GM12801 (cell line): ENCODE data around the gene PTRHD1.

Experiments used
- TF ChIP-seq, protein P1 (sequence below): IDR thresholded peaks from one replicate; pipeline ENCODE4 v1.5.1; 2011; ENCODE audit warnings: control low read depth; ENCODE audit not compliant: insufficient read length; ENCODE audit errors: extremely low read depth

PTRHD1 gene

DNA sequence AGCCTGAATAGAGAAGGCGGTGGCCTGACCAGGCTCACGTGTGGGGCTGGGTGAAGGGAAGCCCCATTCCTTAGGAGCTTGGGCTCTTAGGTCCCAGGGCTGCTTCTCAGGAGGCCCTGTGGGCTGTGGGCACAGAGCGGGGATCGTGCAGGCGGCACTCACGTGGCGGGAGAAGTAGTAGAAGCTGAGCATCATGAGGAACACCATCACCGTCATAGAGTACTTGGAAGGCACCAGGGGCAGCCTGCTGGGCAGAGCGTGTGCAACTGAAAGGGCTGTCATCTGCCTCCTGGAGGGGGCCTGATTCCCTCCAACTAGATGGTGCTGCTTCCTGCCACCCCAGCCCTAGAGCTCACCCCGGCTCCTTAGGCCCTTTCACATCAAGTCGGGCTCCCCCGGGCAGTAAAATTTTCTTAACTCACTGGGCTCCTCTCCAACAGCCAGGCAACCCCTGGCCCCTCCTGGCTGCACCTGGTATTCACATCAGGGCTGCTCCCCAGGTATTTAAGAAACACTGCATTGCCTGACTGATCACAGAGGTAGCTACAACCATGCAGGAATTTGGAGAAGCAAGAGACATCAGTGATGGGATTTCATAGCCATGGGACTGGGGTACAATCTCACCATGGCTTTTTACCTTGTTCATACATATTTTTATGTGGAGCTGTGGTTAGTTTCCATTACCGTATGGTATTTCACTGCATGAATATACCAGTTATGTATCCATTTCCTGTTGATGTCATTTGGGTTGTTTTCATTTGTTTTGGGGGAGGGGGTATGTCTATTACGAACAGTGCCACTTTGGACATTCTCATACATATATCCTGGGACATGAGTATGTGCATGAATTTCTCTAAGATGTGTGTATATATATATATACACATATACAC is 32.9 kb upstream of the PTRHD1 start:
- TF ChIP-seq, protein P1, sequence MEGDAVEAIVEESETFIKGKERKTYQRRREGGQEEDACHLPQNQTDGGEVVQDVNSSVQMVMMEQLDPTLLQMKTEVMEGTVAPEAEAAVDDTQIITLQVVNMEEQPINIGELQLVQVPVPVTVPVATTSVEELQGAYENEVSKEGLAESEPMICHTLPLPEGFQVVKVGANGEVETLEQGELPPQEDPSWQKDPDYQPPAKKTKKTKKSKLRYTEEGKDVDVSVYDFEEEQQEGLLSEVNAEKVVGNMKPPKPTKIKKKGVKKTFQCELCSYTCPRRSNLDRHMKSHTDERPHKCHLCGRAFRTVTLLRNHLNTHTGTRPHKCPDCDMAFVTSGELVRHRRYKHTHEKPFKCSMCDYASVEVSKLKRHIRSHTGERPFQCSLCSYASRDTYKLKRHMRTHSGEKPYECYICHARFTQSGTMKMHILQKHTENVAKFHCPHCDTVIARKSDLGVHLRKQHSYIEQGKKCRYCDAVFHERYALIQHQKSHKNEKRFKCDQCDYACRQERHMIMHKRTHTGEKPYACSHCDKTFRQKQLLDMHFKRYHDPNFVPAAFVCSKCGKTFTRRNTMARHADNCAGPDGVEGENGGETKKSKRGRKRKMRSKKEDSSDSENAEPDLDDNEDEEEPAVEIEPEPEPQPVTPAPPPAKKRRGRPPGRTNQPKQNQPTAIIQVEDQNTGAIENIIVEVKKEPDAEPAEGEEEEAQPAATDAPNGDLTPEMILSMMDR = no peak

DNA sequence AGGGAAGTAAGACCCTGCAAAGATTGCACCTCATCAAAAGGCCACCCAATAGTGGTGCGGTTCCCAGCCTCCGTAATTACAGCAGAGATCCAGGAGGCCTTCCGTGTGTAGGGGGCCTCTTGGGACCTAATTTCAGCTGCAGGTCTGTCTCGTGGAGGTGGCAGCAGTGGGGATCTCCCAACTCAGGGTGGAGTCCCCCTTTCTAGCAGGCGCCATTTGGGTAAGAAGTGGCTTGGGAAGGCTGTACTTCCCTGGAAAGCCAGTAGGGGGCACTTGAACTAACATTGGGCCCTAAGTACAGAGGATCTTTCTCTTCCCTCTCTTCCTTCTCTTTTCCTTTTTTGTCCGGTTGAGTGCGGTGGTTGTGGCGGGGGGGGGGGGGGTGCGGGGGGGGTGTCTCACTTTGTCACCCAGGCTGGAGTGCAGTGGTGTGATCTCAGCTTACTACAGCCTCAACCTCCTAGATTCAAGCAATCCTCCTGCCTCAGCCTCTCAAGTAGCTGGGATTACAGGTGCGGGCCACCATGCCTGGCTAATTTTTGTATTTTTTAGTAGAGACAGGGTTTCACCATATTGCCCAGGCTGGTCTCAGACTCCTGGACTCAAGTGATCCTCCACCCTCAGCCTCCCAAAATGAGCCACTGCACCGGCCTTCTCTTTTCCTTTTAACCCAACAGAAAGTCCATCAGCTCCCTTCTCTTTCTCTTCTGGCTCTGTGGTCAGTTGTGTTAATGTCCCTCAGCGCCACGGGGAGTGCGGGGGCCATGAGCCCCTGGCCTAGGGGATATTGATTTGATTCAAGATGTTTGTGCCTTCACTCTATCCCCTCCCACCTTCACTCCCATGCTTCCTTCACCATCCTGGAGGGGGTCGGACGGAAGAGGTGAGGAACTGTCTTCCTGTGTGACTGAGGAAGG is 32.0 kb upstream of the PTRHD1 start:
- TF ChIP-seq, protein P1 = no peak

DNA sequence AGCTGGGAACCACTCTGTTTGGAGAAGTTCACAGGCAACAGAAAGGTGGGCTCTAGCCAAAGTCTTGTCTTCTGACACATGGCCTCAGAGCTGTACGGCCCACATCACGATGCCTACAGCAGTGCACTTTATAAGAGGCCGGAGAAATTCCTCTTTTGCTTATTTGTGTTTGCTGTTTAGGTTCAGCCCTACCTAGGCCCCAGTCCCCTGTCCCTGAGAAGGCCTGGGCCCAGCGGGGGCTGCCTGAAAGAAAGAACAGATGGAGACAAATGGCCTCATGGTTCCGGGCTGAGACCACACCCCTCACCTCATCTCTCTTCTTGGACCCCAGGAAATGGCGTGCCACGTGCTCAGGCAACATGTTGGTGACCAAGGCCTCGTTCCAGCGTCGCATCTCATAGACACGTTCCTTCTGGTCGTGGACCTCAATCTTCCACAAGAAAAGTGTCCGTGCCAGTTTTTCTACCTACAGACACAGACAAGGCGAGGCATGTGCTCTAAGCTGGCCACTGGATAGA is 30.9 kb upstream of the PTRHD1 start:
- TF ChIP-seq, protein P1 = no peak

DNA sequence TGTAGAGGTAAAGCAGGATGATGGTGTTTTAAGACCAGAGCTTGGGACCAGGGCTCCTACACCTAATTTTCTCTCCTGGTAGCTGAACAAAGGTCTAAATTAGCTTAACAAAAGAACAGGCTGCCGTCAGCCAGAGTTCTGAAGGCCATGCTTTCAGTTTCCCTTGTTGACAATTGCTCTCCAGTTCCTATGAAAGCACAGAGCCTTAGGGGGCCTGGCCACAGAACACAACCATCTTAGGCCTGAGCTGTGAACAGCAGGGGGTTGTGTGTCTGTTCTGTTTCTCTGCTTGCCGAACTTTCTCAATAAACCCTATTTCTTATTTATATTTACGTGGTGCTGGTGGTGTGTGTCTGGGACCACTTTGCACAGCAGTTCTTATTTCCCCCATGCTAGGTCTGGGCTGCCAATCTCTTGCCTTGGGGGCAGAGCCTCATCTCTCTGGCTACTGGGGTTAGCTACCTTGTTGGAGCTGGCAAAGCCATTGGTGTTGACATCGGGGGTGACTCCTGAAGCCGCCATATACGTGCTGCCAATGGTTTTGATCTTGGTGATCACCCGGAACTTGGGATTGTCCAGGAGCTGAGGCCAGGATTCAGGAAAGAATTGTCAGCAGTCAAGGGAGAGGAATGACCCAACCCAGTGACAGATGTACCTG is 29.0 kb upstream of the PTRHD1 start:
- TF ChIP-seq, protein P1 = no peak

GRCh38 chr2:24821433-24821891 is 28.3 kb upstream of the PTRHD1 start:
- TF ChIP-seq, protein P1 = no peak

DNA sequence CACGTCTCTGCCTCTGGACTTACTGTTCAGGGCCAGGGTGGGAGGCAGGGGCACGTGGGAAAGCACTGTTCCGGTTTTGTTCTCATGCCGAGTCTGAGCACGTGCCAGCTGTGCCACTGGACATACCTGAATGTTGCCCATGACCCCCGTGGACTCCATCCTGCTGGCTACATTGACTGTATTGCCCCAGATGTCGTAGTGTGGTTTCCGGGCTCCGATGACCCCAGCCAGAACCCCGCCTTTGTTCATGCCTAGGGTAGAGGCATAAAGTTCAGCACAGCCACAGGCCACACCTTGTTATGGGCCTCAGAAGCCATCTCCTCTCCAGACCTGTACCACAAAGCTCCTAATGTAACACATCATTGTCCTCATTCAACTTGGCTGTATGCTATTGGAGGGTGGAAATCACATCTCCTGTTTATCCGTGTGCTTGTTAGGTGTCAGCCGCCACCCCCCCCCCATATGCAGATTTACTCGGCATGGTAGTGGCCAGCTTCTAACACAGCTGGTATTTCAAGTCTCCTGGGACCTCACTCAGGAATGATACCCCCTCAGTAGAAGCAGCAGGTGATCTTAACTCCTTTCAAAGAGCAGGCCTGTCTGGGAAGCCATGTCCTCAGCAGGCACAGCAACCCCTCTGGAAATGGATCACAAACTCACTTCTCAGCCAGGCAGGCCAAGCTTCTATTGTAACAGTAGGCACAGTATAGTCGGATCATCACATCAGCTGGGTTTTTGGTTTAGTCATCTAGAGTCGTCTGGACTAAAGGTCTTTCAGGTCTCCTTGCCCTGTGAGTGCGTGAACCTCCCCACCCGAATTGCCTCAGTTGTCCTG is 27.6 kb upstream of the PTRHD1 start:
- TF ChIP-seq, protein P1 = no peak
